GM12878 (cell line): ENCODE data around the gene GLTP. TPM values are rescaled to one million over a fixed set of nuclear protein-coding genes. Genes with fewer than 3 reads are reported as not detected.

ENCODE experiments used
- ATAC-seq: fragments of 200-7000 bp; cut with Tn5 transposase; 3 replicates; pipeline ENCODE4 v1.9.1; 2020; ENCODE audit warnings: mild to moderate bottlenecking, moderate library complexity
- BruUV-seq: library from RNA; stranded (reverse); fragments of 400-500 nt; replicated peaks from 2 replicates; lab custom pipeline; 2021; lab: Mats Ljungman, UMichigan
- CTCF ChIA-PET: fragments of 300-600 bp; sonication (Branson Sonifier 250); formaldehyde crosslinking; extraction: SDS; loops from one replicate; lab custom pipeline; 2021; ENCODE audit warnings: inconsistent platforms; lab: Yijun Ruan, JAX
- POLR2A ChIA-PET: fragments of 350-600 bp; formaldehyde crosslinking; extraction: SDS; loops from one replicate; lab custom pipeline; 2021; ENCODE audit warnings: inconsistent platforms; lab: Charles Lee
- RAD21 ChIA-PET: fragments of 300-600 bp; sonication (Branson Sonifier 250); formaldehyde crosslinking; loops from one replicate; lab custom pipeline; 2023; ENCODE audit warnings: antibody characterized with exemption; ENCODE audit not compliant: unreplicated experiment; lab: Charles Lee
- SMC1A ChIA-PET: fragments of 300-600 bp; sonication (Branson Sonifier 250); formaldehyde crosslinking; loops from one replicate; lab custom pipeline; 2023; ENCODE audit not compliant: unreplicated experiment, uncharacterized antibody; lab: Charles Lee
- DNase-seq: peaks from one replicate; pipeline ENCODE4 v3.0.0-alpha.2; 2011; ENCODE audit warnings: low read depth, low spot score
- FAIRE-seq: peaks from 3 replicates; lab custom pipeline; 2011; peaks lifted over from hg19 to GRCh38; lab: Jason Lieb, UNC
- H2AFZ ChIP-seq: 2 replicates; pipeline ENCODE4 v1.6.0; 2011; ENCODE audit warnings: low read depth, low read length, control low read depth; ENCODE audit not compliant: control insufficient read depth
- H3K27ac ChIP-seq: 2 replicates; pipeline ENCODE4 v1.5.1; 2011; ENCODE audit warnings: control low read depth; ENCODE audit not compliant: control insufficient read depth, insufficient read depth
- H3K27me3 ChIP-seq, 2 experiments: replicated peaks in 1 of 2; 2 replicates each; pipeline versions ENCODE4 v1.6.0 to v1.6.1; 2011; ENCODE audit warnings: low read length in 1 of 2; ENCODE audit not compliant: control insufficient read depth in 2 of 2, insufficient read depth in 2 of 2
- H3K36me3 ChIP-seq, 2 experiments: 2 replicates each; pipeline ENCODE4 v1.5.1; 2011; ENCODE audit warnings: low read length in 1 of 2; ENCODE audit not compliant: control insufficient read depth in 2 of 2, insufficient read depth in 2 of 2
- H3K4me1 ChIP-seq: 2 replicates; pipeline ENCODE4 v1.6.1; 2011; ENCODE audit warnings: mild to moderate bottlenecking, low read length, moderate library complexity, mixed read lengths; ENCODE audit not compliant: control insufficient read depth, insufficient read depth
- H3K4me2 ChIP-seq: 2 replicates; pipeline ENCODE4 v1.6.0; 2011; ENCODE audit warnings: control low read depth; ENCODE audit not compliant: control insufficient read depth, insufficient read depth
- H3K4me3 ChIP-seq: fragments of 200-600 bp; sonication (generic); 2 replicates; pipeline ENCODE4 v1.5.1; 2016
- H3K79me2 ChIP-seq: 2 replicates; pipeline ENCODE4 v1.6.0; 2011; ENCODE audit warnings: low read length; ENCODE audit not compliant: control insufficient read depth, insufficient read depth
- H3K9ac ChIP-seq: 2 replicates; pipeline ENCODE4 v1.8.0; 2011; ENCODE audit warnings: low read length, control low read depth, mixed read lengths; ENCODE audit not compliant: control insufficient read depth, insufficient read depth
- H3K9me3 ChIP-seq: replicated peaks from 3 replicates; pipeline ENCODE4 v1.5.1; 2011; ENCODE audit warnings: mild to moderate bottlenecking, low read length; ENCODE audit not compliant: control insufficient read depth, insufficient read depth
- H4K20me1 ChIP-seq: 2 replicates; pipeline ENCODE4 v1.6.0; 2011; ENCODE audit not compliant: control insufficient read depth, insufficient read depth
- CREB1 ChIP-seq: IDR thresholded peaks from 2 replicates; pipeline ENCODE4 v1.6.1; 2012; ENCODE audit warnings: low read depth, mild to moderate bottlenecking, inconsistent platforms
- DPF2 ChIP-seq: fragments of 450-650 bp; IDR thresholded peaks from 2 replicates; pipeline ENCODE4 v1.6.1; 2017; ENCODE audit warnings: mild to moderate bottlenecking
- ETV6 ChIP-seq, 2 experiments: fragments of 450-650 bp in 1 of 2; IDR thresholded peaks in 1 of 2; conservative IDR thresholded peaks in 1 of 2; 2 replicates each; pipeline ENCODE4 v1.6.1; 2014; ENCODE audit warnings: antibody characterized with exemption in 1 of 2, borderline replicate concordance in 1 of 2, low read depth in 1 of 2, mild to moderate bottlenecking in 1 of 2, moderate library complexity in 1 of 2
- KAT2A ChIP-seq: conservative IDR thresholded peaks from 2 replicates; pipeline ENCODE4 v1.6.1; 2011; ENCODE audit warnings: low read depth, low read length; ENCODE audit not compliant: control insufficient read depth
- MEF2A ChIP-seq: IDR thresholded peaks from 2 replicates; pipeline ENCODE4 v1.6.1; 2011; ENCODE audit warnings: low read depth, mild to moderate bottlenecking, low read length, moderate library complexity; ENCODE audit not compliant: insufficient read depth
- MEF2B ChIP-seq: fragments of 450-650 bp; IDR thresholded peaks from 2 replicates; pipeline ENCODE4 v1.6.1; 2018; ENCODE audit warnings: mild to moderate bottlenecking, moderate library complexity; ENCODE audit not compliant: partially characterized antibody, poor library complexity, severe bottlenecking
- RAD21 ChIP-seq: IDR thresholded peaks from 2 replicates; pipeline ENCODE4 v1.6.1; 2011; ENCODE audit warnings: mild to moderate bottlenecking, low read depth, low read length, moderate library complexity; ENCODE audit not compliant: insufficient read depth
- SPI1 ChIP-seq: IDR thresholded peaks from 2 replicates; pipeline ENCODE4 v1.6.1; 2011; ENCODE audit warnings: low read depth, mild to moderate bottlenecking, low read length, moderate library complexity, borderline replicate concordance; ENCODE audit not compliant: insufficient read depth
- STAT1 ChIP-seq: fragments of 450-650 bp; conservative IDR thresholded peaks from 2 replicates; pipeline ENCODE4 v1.6.1; 2014; ENCODE audit warnings: antibody characterized with exemption, mild to moderate bottlenecking
- WGBS: methylation state at CpG from one replicate; pipeline ENCODE4 v1.1.6; 2016; ENCODE audit warnings: low lambda C conversion rate; ENCODE audit not compliant: insufficient replicate concordance, insufficient coverage; ENCODE audit errors: missing lambda C conversion rate; 5-methylcytosine and 5-hydroxymethylcytosine counted together
- in situ Hi-C: fragments of 300-500 bp; cut with MboI; formaldehyde crosslinking; loops from 9 replicates; pipeline ENCODE4 v1.14.3; 2018; ENCODE audit warnings: mixed read lengths
- intact Hi-C: fragments of 100-400 bp; cut with micrococcal nuclease; formaldehyde crosslinking; loops from one replicate; pipeline ENCODE4 v1.14.2; 2022; ENCODE audit not compliant: unreplicated experiment
- polyA plus RNA-seq, 11 experiments: library from polyadenylated mRNA; depleted of rRNA in 4 of 11; unstranded in 6 of 11; stranded (reverse) in 5 of 11; fragments of >200 nt; fragmentation: Nextera tagmentation in 4 of 11; fragmentation: Illumina TruSeq in 1 of 11; extraction: Ambion mirVana in 4 of 11; extraction: Trizol in 1 of 11; gene quantifications; 1 replicate in 1 of 11; 2 replicates in 10 of 11; pipeline versions ENCODE4 v1.2.1 to v1.2.3, GENCODE V29; 2011 to 2016; ENCODE audit warnings: inconsistent platforms in 2 of 11, missing spikeins in 2 of 11, low read depth in 1 of 11
- total RNA-seq, 4 experiments: library from RNA; depleted of rRNA in 3 of 4; stranded (reverse); fragments of >200 nt in 3 of 4; fragmentation: Illumina TruSeq in 1 of 4; extraction: Trizol in 1 of 4; gene quantifications; 2 replicates each; pipeline versions ENCODE4 v1.2.1 to v1.2.3, GENCODE V29; 2013 to 2021

GLTP gene
- total and polyA plus RNA-seq, 10 of the 15 experiments (the other 5 are each of a cell fraction or from before 2014, with no cell fraction given): 16.8 to 44.0 (median 25.3) TPM

DNA sequence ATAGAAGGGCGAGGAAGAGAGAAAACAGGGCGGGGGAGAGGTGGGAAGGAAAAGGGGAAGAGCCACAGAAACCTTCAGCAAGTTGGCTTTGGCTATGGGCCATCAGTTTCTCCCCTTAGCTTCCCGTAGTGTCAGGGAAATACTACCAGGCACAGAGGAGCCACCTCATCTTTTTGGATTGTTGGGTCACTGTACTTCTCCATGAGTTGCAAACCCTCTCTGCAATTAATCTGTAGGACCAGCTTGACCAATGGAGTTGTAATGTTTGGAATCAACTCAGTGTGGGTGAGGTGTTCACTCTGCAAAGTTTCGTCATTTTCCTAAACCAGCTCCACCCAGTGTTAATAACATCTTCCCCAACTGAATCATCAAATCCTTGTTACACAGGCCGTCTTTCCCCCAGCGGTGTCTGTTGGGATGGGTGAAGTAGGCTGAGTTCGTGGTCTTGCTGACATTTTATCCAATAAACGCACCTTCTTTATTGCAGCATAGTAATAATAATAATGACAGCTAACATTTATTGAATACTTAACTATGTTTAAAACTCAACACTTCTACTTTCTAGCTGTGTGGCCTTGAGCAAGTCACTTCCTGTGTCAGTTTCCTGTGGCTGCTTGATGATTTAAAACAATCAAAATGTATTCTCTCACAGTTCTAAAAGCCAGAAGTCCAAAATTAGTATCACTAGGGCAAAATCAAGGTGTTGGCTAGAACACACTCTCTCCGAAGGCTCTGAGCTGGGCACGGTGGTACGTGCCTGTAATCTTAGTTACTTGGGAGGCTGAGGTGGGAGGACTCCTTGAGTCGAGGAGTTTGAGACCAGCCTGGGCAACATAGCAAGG lies 8.1 kb upstream of the GLTP start:
- DNase-seq (peak; percentile 45), ATAC-seq (peak; percentile 63), FAIRE-seq (peak; percentile 7)
- in situ Hi-C loops: no loop called here
- peak overlapping the region; percentile 57; the same call in 1 of the 2 replicates for H3K9ac ChIP-seq
- no peaks in the 10 kb centered on the region for H3K79me2 ChIP-seq
- H4K20me1 ChIP-seq: no peaks in the 10 kb centered on the region
- ChIA-PET POLR2A (interaction anchor here (0.5 to 1.4 kb wide), 6 partner anchors 11 to 110 kb away, joined by 3 to 6 read pairs (median 4); partner anchors contain the start of gene TCHP), SMC1A (interaction anchor here (0.7 to 2.2 kb wide), 7 partner anchors 11 to 116 kb away, joined by 3 to 12 read pairs (median 4); partner anchors contain the start of gene TCHP), CTCF (interaction anchor here (0.6 to 2.2 kb wide), 9 partner anchors 9 to 435 kb away, joined by 3 to 14 read pairs (median 4); partner anchors contain the start of gene TCHP), RAD21 (interaction anchor here (1.0 to 1.7 kb wide), 4 partner anchors 9 to 22 kb away, joined by 3 to 8 read pairs (median 3); partner anchors contain the start of gene TCHP)
- intact Hi-C loops: no loop called here
- no peak overlapping the region for H3K4me3 ChIP-seq
- peak overlapping the region; percentile 86 for H3K27ac ChIP-seq
- H3K27me3 ChIP-seq: no peaks in the 10 kb centered on the region
- no TSS peak for BruUV-seq
- no peaks in the 10 kb centered on the region for H3K36me3 ChIP-seq
- peak overlapping the region; percentile 94 for H3K4me2 ChIP-seq
- H2AFZ ChIP-seq: peak overlapping the region; percentile 94
- WGBS: 8% methylated on average over 12 of the region's 12 CpGs
- H3K9me3 ChIP-seq: no peaks in the 10 kb centered on the region
- peaks cover 45% of the 10 kb centered on the region for H3K4me1 ChIP-seq
- 0 out of 2 replicates have a peak, but pooled peaks have one; percentile 30 for TF ChIP-seq DPF2
- TF ChIP-seq STAT1: no peak
- TF ChIP-seq MEF2A: 0 out of 2 replicates have a peak, but pooled peaks have one; percentile 38
- peak in 1 of 2 experiments; percentile 29; a peak in 1 of 4 replicates for TF ChIP-seq ETV6 (conservative IDR thresholded peaks at IDR 0.05 in 1 of 2, IDR thresholded peaks at IDR 0.05 in 1 of 2; ENCODE audit: borderline replicate concordance in 1 of 2, low read depth in 1 of 2)
- TF ChIP-seq RAD21: no peak
- 0 out of 2 replicates have a peak, but pooled peaks have one; percentile 8 for TF ChIP-seq CREB1
- TF ChIP-seq MEF2B: peak; percentile 22
- TF ChIP-seq SPI1: peak; percentile 11; the same call in 1 of the 2 replicates
- no peak for TF ChIP-seq KAT2A
- TF ChIP-seq, all 136 proteins: peak for 6
